HEK293T (cell line): ENCODE results near the gene ZNF503.

Experiments used
- CTCF ChIA-PET: fragments of 350-600 bp; formaldehyde crosslinking; extraction: SDS; loops from one replicate; lab custom pipeline; 2021; ENCODE audit warnings: antibody characterized with exemption, inconsistent platforms; lab: Yijun Ruan, JAX
- POLR2A ChIA-PET: fragments of 350-600 bp; formaldehyde crosslinking; extraction: SDS; loops from one replicate; lab custom pipeline; 2020; ENCODE audit warnings: antibody characterized with exemption, inconsistent platforms; lab: Yijun Ruan, JAX
- DNase-seq: peaks from one replicate; pipeline ENCODE4 v3.0.0; 2012; ENCODE audit warnings: mixed read lengths; ENCODE audit errors: extremely low spot score
- ARNT ChIP-seq: fragments of 450-650 bp; IDR thresholded peaks from 2 replicates; pipeline ENCODE4 v1.6.1; 2017; ENCODE audit warnings: mild to moderate bottlenecking
- BHLHE40 ChIP-seq: fragments of 450-650 bp; IDR thresholded peaks from 2 replicates; pipeline ENCODE4 v1.6.1; 2016; ENCODE audit warnings: mild to moderate bottlenecking, moderate library complexity, borderline replicate concordance
- CTBP1 ChIP-seq: fragments of 450-650 bp; IDR thresholded peaks from 2 replicates; pipeline ENCODE4 v1.6.1; 2016; ENCODE audit warnings: borderline replicate concordance
- ELF4 ChIP-seq: fragments of 450-650 bp; IDR thresholded peaks from 2 replicates; pipeline ENCODE4 v1.6.1; 2017; ENCODE audit warnings: antibody characterized with exemption
- FOXA1 ChIP-seq: fragments of 450-650 bp; IDR thresholded peaks from 2 replicates; pipeline ENCODE4 v1.6.1; 2016; ENCODE audit warnings: mild to moderate bottlenecking
- FOXK2 ChIP-seq: fragments of 450-650 bp; IDR thresholded peaks from 2 replicates; pipeline ENCODE4 v1.6.1; 2016; ENCODE audit warnings: mild to moderate bottlenecking
- FOXM1 ChIP-seq: fragments of 450-650 bp; IDR thresholded peaks from 2 replicates; pipeline ENCODE4 v1.6.1; 2017; ENCODE audit warnings: mild to moderate bottlenecking, borderline replicate concordance
- HDGF ChIP-seq: fragments of 450-650 bp; IDR thresholded peaks from 2 replicates; pipeline ENCODE4 v1.6.1; 2017; ENCODE audit warnings: antibody characterized with exemption, borderline replicate concordance
- L3MBTL2 ChIP-seq: fragments of 450-650 bp; conservative IDR thresholded peaks from 2 replicates; pipeline ENCODE4 v1.6.1; 2016; ENCODE audit warnings: mild to moderate bottlenecking
- LEF1 ChIP-seq: fragments of 450-650 bp; IDR thresholded peaks from 2 replicates; pipeline ENCODE4 v1.6.1; 2017; ENCODE audit warnings: mild to moderate bottlenecking, borderline replicate concordance
- NFRKB ChIP-seq: fragments of 450-650 bp; IDR thresholded peaks from 2 replicates; pipeline ENCODE4 v1.6.1; 2016; ENCODE audit warnings: mild to moderate bottlenecking, moderate library complexity
- PKNOX1 ChIP-seq: fragments of 450-650 bp; IDR thresholded peaks from 2 replicates; pipeline ENCODE4 v1.6.1; 2016
- SP1 ChIP-seq: fragments of 450-650 bp; IDR thresholded peaks from 2 replicates; pipeline ENCODE4 v1.6.1; 2017
- SUZ12 ChIP-seq: fragments of 450-650 bp; IDR thresholded peaks from 2 replicates; pipeline ENCODE4 v1.6.1; 2016; ENCODE audit warnings: mild to moderate bottlenecking
- TARDBP ChIP-seq: fragments of 450-650 bp; IDR thresholded peaks from 2 replicates; pipeline ENCODE4 v1.6.1; 2016
- ZNF384 ChIP-seq: fragments of 450-650 bp; IDR thresholded peaks from 2 replicates; pipeline ENCODE4 v1.6.1; 2016

ZNF503 gene

GRCh38 chr10:75417522-75417927, 16.0 kb upstream of the ZNF503 start:
- ChIA-PET CTCF (interaction anchor here (1.3 kb wide), 1 partner anchor 11 kb away, joined by 3 read pairs; no protein-coding TSS in a partner anchor), POLR2A (interaction anchor here (1.0 kb wide), 1 partner anchor 16 kb away, joined by 3 read pairs; the partner anchor contains the start of gene ZNF503)
- TF ChIP-seq HDGF (no peak), ARNT (no peak), NFRKB (no peak), PKNOX1 (no peak), ZNF384 (no peak), CTBP1 (no peak), BHLHE40 (no peak), FOXK2 (no peak), FOXM1 (no peak), LEF1 (no peak), ELF4 (no peak), L3MBTL2 (no peak), TARDBP (no peak), SUZ12 (no peak), SP1 (no peak), FOXA1 (no peak)
- DNase-seq = no peak

- POLR2A ChIA-PET = interaction anchor here (1.0 kb wide), 1 partner anchor 84 kb away, joined by 3 read pairs; no protein-coding TSS in a partner anchor
- TF ChIP-seq ZNF384 (no peak), FOXA1 (no peak), SP1 (no peak), CTBP1 (0 out of 2 replicates have a peak, but pooled peaks have one; percentile 25), TARDBP (no peak), L3MBTL2 (no peak), BHLHE40 (no peak)
- DNase-seq = no peak
- CTCF ChIA-PET = no interaction called here
Measured at GRCh38 chr10:75414527-75414926, 13.0 kb upstream of the ZNF503 start.

- POLR2A ChIA-PET = interaction anchor here (0.5 to 1.6 kb wide), 13 partner anchors 8 to 238 kb away, joined by 3 to 10 read pairs (median 3); partner anchors contain the start of gene ZNF503
- no peak for TF ChIP-seq L3MBTL2
- no peak for TF ChIP-seq FOXM1
- no peak for TF ChIP-seq NFRKB
- no peak for TF ChIP-seq HDGF
- TF ChIP-seq LEF1 = no peak
- no peak for TF ChIP-seq ELF4
- no peak for TF ChIP-seq ZNF384
- TF ChIP-seq PKNOX1 = no peak
- CTCF ChIA-PET = no interaction called here
- no peak for DNase-seq
Measured at GRCh38 chr10:75410132-75411005, 8.8 kb upstream of the ZNF503 start.

- ChIA-PET CTCF (no interaction called here), POLR2A (interaction anchor here (0.5 to 1.6 kb wide), 18 partner anchors 9 to 239 kb away, joined by 3 to 10 read pairs (median 3); partner anchors contain the start of gene ZNF503)
- TF ChIP-seq CTBP1 (0 out of 2 replicates have a peak, but pooled peaks have one; percentile 53), L3MBTL2 (peak; percentile 5), ELF4 (no peak)
- peak; percentile 73 for DNase-seq
Measured at GRCh38 chr10:75408911-75409885, 7.6 kb upstream of the ZNF503 start.

GRCh38 chr10:75408509-75408875, 6.9 kb upstream of the ZNF503 start:
- DNase-seq = no peak
- CTCF ChIA-PET = no interaction called here
- TF ChIP-seq L3MBTL2 (peak; percentile 74), SP1 (no peak)
- POLR2A ChIA-PET = interaction anchor here (1.2 to 1.6 kb wide), 6 partner anchors 15 to 104 kb away, joined by 3 to 10 read pairs (median 4); no protein-coding TSS in a partner anchor

DNA sequence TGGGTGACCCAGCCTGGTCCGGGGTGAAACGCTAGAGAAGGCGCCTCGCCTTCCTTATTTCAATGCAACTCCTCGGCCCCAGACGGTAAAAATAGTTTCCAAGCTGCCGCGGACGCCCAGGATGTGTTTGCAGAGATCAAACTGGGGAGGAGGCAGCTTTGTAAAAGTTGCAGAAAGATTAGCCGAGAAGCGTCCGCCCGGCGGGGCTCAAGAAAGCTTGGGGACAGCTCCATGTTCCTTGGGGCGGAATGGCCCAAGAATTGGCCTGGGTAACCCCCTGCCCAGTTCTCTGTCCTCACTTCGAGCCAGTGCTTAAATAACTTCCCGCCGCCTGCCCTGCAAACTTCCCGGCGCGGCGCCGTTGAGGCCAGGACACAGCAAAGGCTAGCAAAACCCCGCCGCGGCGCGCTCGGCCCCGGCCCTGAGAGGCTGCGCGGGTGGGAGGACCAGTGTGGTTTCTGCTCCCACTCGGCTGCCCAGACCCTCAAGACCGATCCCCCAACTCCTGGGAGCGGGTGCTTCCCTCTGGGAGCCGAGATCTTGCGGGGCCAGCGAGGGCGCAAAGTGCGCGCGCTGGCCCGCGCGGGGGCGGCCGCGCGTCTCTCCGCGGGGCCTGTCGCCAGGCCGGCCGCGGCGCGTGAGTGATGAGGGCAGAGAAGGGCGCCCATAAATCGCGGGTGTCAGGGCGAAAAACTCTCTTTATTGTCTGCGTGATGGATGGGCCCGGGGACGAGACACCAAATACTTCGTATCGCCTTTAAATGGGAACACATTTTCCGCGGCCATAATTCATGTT, 6.3 kb upstream of the ZNF503 start:
- TF ChIP-seq SP1 (no peak), FOXK2 (no peak), NFRKB (no peak), L3MBTL2 (peak; percentile 25; the same call in 1 of the 2 replicates), ARNT (peak; percentile 96), ELF4 (no peak), PKNOX1 (peak; percentile 98), CTBP1 (peak; percentile 96), FOXM1 (peak; percentile 72; the same call in 1 of the 2 replicates), LEF1 (peak; percentile 100)
- CTCF ChIA-PET = interaction anchor here (0.7 to 1.2 kb wide), 2 partner anchors 12 to 854 kb away, joined by 3 read pairs; no protein-coding TSS in a partner anchor
- POLR2A ChIA-PET = interaction anchor here (0.9 to 5.0 kb wide), 3 partner anchors 12 to 203 kb away, joined by 3 to 21 read pairs (median 3); no protein-coding TSS in a partner anchor
- no peak for DNase-seq
